H1 (cell line): ENCODE data around the gene MPEG1. TPM values are rescaled to one million over a fixed set of nuclear protein-coding genes. Genes with fewer than 3 reads are reported as not detected.

Experiments
- CTCF ChIA-PET: fragments of 300-600 bp; sonication (Branson Sonifier 250); formaldehyde crosslinking; loops from one replicate; lab custom pipeline; 2021; ENCODE audit not compliant: partially characterized antibody; lab: Charles Lee
- POLR2A ChIA-PET: fragments of 300-600 bp; sonication (Branson Sonifier 250); formaldehyde crosslinking; loops from one replicate; lab custom pipeline; 2021; ENCODE audit warnings: inconsistent platforms; ENCODE audit not compliant: partially characterized antibody; lab: Charles Lee
- DNase-seq, 2 experiments: peaks; one replicate each; pipeline versions ENCODE4 v3.0.0 to v3.0.0-alpha.2; 2010 to 2022; ENCODE audit warnings: low spot score in 2 of 2, low read depth in 1 of 2, mixed read lengths in 1 of 2
- FAIRE-seq: peaks from 2 replicates; lab custom pipeline; 2011; peaks lifted over from hg19 to GRCh38; lab: Jason Lieb, UNC
- H2AFZ ChIP-seq: 2 replicates; pipeline ENCODE4 v1.8.1; 2012; ENCODE audit warnings: low read length, inconsistent platforms
- H2AK5ac ChIP-seq: 2 replicates; pipeline ENCODE4 v1.6.1; 2013; ENCODE audit warnings: low read depth, low read length
- H2BK120ac ChIP-seq: replicated peaks from 2 replicates; pipeline ENCODE3; 2013; ENCODE audit warnings: low read depth, low read length, inconsistent platforms
- H2BK12ac ChIP-seq: 2 replicates; pipeline ENCODE4 v1.6.1; 2013; ENCODE audit warnings: low read depth, low read length
- H2BK15ac ChIP-seq: 2 replicates; pipeline ENCODE4 v1.6.1; 2013; ENCODE audit warnings: low read length
- H2BK20ac ChIP-seq: 2 replicates; pipeline ENCODE4 v1.6.1; 2013; ENCODE audit warnings: low read length
- H2BK5ac ChIP-seq: 2 replicates; pipeline ENCODE4 v1.6.1; 2013; ENCODE audit warnings: low read depth, low read length
- H3K14ac ChIP-seq: 2 replicates; pipeline ENCODE4 v1.6.1; 2013; ENCODE audit warnings: inconsistent platforms; ENCODE audit not compliant: insufficient read length
- H3K18ac ChIP-seq: 2 replicates; pipeline ENCODE4 v1.6.1; 2013; ENCODE audit warnings: low read length; ENCODE audit errors: extremely low read depth
- H3K23ac ChIP-seq: 2 replicates; pipeline ENCODE4 v1.6.1; 2013; ENCODE audit warnings: inconsistent platforms; ENCODE audit not compliant: insufficient read length
- H3K23me2 ChIP-seq: 2 replicates; pipeline ENCODE4 v1.6.1; 2013; ENCODE audit warnings: low read depth, low read length
- H3K27ac ChIP-seq: 2 replicates; pipeline ENCODE4 v1.6.1; 2011; ENCODE audit warnings: low read depth, low read length, inconsistent platforms
- H3K27me3 ChIP-seq, 4 experiments: replicated peaks in 1 of 4; 1 replicate in 1 of 4; 2 replicates in 3 of 4; pipeline versions ENCODE4 v1.6.1 to v1.8.1; 2011 to 2013; ENCODE audit warnings: low read length in 3 of 4, mild to moderate bottlenecking in 3 of 4, inconsistent platforms in 2 of 4, mixed read lengths in 2 of 4, moderate library complexity in 1 of 4; ENCODE audit not compliant: control insufficient read depth in 3 of 4, insufficient read depth in 3 of 4; ENCODE audit errors: extremely low read depth in 1 of 4
- H3K36me3 ChIP-seq, 4 experiments: 2 replicates each; pipeline versions ENCODE4 v1.6.1 to v1.8.1; 2011 to 2013; ENCODE audit warnings: mild to moderate bottlenecking in 4 of 4, low read length in 3 of 4, moderate library complexity in 2 of 4, control low read depth in 1 of 4, inconsistent platforms in 1 of 4; ENCODE audit not compliant: insufficient read depth in 4 of 4, control insufficient read depth in 2 of 4
- H3K4ac ChIP-seq: replicated peaks from 2 replicates; pipeline ENCODE3; 2013; ENCODE audit warnings: low read length, low read depth, mixed read lengths, inconsistent platforms; ENCODE audit not compliant: insufficient read length
- H3K4me1 ChIP-seq, 4 experiments: replicated peaks in 1 of 4; 1 replicate in 1 of 4; 2 replicates in 3 of 4; pipeline versions ENCODE4 v1.6.1 to v1.8.1; 2011 to 2013; ENCODE audit warnings: low read length in 3 of 4, inconsistent platforms in 2 of 4, mixed read lengths in 1 of 4; ENCODE audit not compliant: insufficient read depth in 4 of 4, control insufficient read depth in 3 of 4
- H3K4me2 ChIP-seq, 2 experiments: 2 replicates each; pipeline versions ENCODE4 v1.6.1 to v1.8.1; 2011 to 2013; ENCODE audit warnings: low read depth in 2 of 2, low read length in 2 of 2, control low read depth in 1 of 2, inconsistent platforms in 1 of 2, mild to moderate bottlenecking in 1 of 2; ENCODE audit not compliant: insufficient read depth in 1 of 2
- H3K4me3 ChIP-seq, 4 experiments: fragments of 200-600, 300-600 bp in 1 of 4; sonication (generic), shearing (Covaris generic), sonication (Bioruptor Twin) in 1 of 4; 2 replicates each; pipeline versions ENCODE4 v1.5.1 to v1.8.1; 2011 to 2016; ENCODE audit warnings: low read length in 4 of 4, low read depth in 3 of 4, control low read depth in 2 of 4, inconsistent platforms in 2 of 4, mild to moderate bottlenecking in 2 of 4, mixed read lengths in 1 of 4, moderate library complexity in 1 of 4; ENCODE audit not compliant: insufficient read depth in 2 of 4; ENCODE audit errors: extremely low read depth in 1 of 4
- H3K56ac ChIP-seq: replicated peaks from 2 replicates; pipeline ENCODE3; 2013; ENCODE audit warnings: low read depth, mild to moderate bottlenecking, mixed read lengths, low read length, inconsistent platforms; ENCODE audit not compliant: insufficient read length
- H3K79me1 ChIP-seq: 2 replicates; pipeline ENCODE4 v1.6.1; 2013; ENCODE audit warnings: low read depth, low read length, control low read depth
- H3K79me2 ChIP-seq, 2 experiments: 2 replicates each; pipeline versions ENCODE4 v1.6.1 to v1.8.1; 2012 to 2013; ENCODE audit warnings: low read length in 2 of 2, mild to moderate bottlenecking in 2 of 2, inconsistent platforms in 1 of 2; ENCODE audit not compliant: insufficient read depth in 2 of 2, control insufficient read depth in 1 of 2
- H3K9ac ChIP-seq, 4 experiments: replicated peaks in 1 of 4; 1 replicate in 1 of 4; 2 replicates in 3 of 4; pipeline versions ENCODE4 v1.6.1 to v1.8.1; 2011 to 2013; ENCODE audit warnings: low read depth in 3 of 4, low read length in 3 of 4, control low read depth in 2 of 4, mild to moderate bottlenecking in 2 of 4, moderate library complexity in 2 of 4, inconsistent platforms in 1 of 4; ENCODE audit errors: extremely low read depth in 1 of 4
- H3K9me3 ChIP-seq, 2 experiments: 2 replicates each; pipeline versions ENCODE4 v1.6.1 to v1.8.1; 2012 to 2013; ENCODE audit warnings: mild to moderate bottlenecking in 2 of 2, moderate library complexity in 2 of 2, control low read depth in 1 of 2, inconsistent platforms in 1 of 2, low read depth in 1 of 2, low read length in 1 of 2, mixed read lengths in 1 of 2; ENCODE audit not compliant: insufficient read depth in 2 of 2
- H4K20me1 ChIP-seq, 2 experiments: replicated peaks in 1 of 2; 2 replicates each; pipeline versions ENCODE3 to v1.8.1; 2011 to 2013; ENCODE audit warnings: inconsistent platforms in 2 of 2, low read length in 2 of 2, mild to moderate bottlenecking in 1 of 2; ENCODE audit not compliant: insufficient read depth in 2 of 2, control insufficient read depth in 1 of 2
- H4K5ac ChIP-seq: 2 replicates; pipeline ENCODE4 v1.6.1; 2013; ENCODE audit warnings: low read length, low read depth, mixed read lengths, inconsistent platforms; ENCODE audit not compliant: insufficient read length
- H4K8ac ChIP-seq: 2 replicates; pipeline ENCODE4 v1.8.0; 2013; ENCODE audit warnings: mild to moderate bottlenecking, moderate library complexity, low read length, inconsistent platforms; ENCODE audit not compliant: insufficient read depth; ENCODE audit errors: extremely low read depth
- H4K91ac ChIP-seq: replicated peaks from 2 replicates; pipeline ENCODE3; 2013; ENCODE audit warnings: low read length, mixed read lengths, inconsistent platforms; ENCODE audit not compliant: insufficient read length
- ASH2L ChIP-seq: fragments of 200-600, 300-600 bp; sonication (generic); IDR thresholded peaks from one replicate; pipeline ENCODE4 v1.7.1; 2017; ENCODE audit warnings: low read length
- CBX5 ChIP-seq: fragments of 300-800, 300-1000 bp; sonication (generic); IDR thresholded peaks from 2 replicates; pipeline ENCODE4 v1.7.1; 2016; ENCODE audit warnings: antibody characterized with exemption, low read length, low read depth
- CHD1 ChIP-seq: IDR thresholded peaks from 2 replicates; pipeline ENCODE4 v1.6.1; 2012; ENCODE audit warnings: low read depth, low read length, improper control_type of control experiment
- EZH2 ChIP-seq: fragments of 200-600 bp; sonication (generic); IDR thresholded peaks from 2 replicates; pipeline ENCODE4 v1.7.1; 2012; ENCODE audit warnings: low read depth, mild to moderate bottlenecking, moderate library complexity, low read length, inconsistent platforms; ENCODE audit not compliant: severe bottlenecking
- HDAC6 ChIP-seq: IDR thresholded peaks from one replicate; pipeline ENCODE4 v1.7.1; 2012; ENCODE audit warnings: low read depth, mild to moderate bottlenecking, inconsistent platforms, low read length, moderate library complexity
- JUN ChIP-seq: IDR thresholded peaks from 2 replicates; pipeline ENCODE4 v1.6.1; 2011; ENCODE audit warnings: low read depth, mild to moderate bottlenecking, improper control_type of control experiment, low read length
- POLR2A ChIP-seq, 2 experiments: IDR thresholded peaks; 1 replicate in 1 of 2; 2 replicates in 1 of 2; pipeline ENCODE4 v1.6.1; 2011; ENCODE audit warnings: low read depth in 2 of 2, low read length in 2 of 2, mild to moderate bottlenecking in 2 of 2; ENCODE audit errors: control extremely low read depth in 1 of 2
- POU5F1 ChIP-seq: IDR thresholded peaks from 2 replicates; pipeline ENCODE4 v1.6.1; 2011; ENCODE audit warnings: low read depth, mild to moderate bottlenecking, low read length, moderate library complexity
- RFX5 ChIP-seq: IDR thresholded peaks from 2 replicates; pipeline ENCODE4 v1.6.1; 2011; ENCODE audit warnings: low read depth, low read length, improper control_type of control experiment, borderline replicate concordance
- RXRA ChIP-seq: IDR thresholded peaks from 2 replicates; pipeline ENCODE4 v1.6.1; 2011; ENCODE audit warnings: low read depth, mild to moderate bottlenecking, low read length, moderate library complexity; ENCODE audit not compliant: insufficient read depth
- SAP30 ChIP-seq: fragments of 300-600 bp; sonication (generic); IDR thresholded peaks from 2 replicates; pipeline ENCODE4 v1.7.1; 2012; ENCODE audit warnings: low read length, moderate library complexity, mild to moderate bottlenecking, inconsistent platforms; ENCODE audit not compliant: insufficient read depth, insufficient replicate concordance
- SIRT6 ChIP-seq: IDR thresholded peaks from one replicate; pipeline ENCODE4 v1.7.1; 2012; ENCODE audit warnings: low read length, inconsistent platforms
- SP1 ChIP-seq: IDR thresholded peaks from 2 replicates; pipeline ENCODE4 v1.6.1; 2011; ENCODE audit warnings: low read depth, low read length
- YY1 ChIP-seq: IDR thresholded peaks from 2 replicates; pipeline ENCODE4 v1.6.1; 2011; ENCODE audit warnings: low read depth, mild to moderate bottlenecking, low read length
- ZNF274 ChIP-seq: IDR thresholded peaks from 2 replicates; pipeline ENCODE4 v1.7.0; 2012; ENCODE audit warnings: low read length, borderline replicate concordance; ENCODE audit errors: extremely low read depth
- WGBS, 2 experiments: shearing (Covaris generic) in 1 of 2; methylation state at CpG; one replicate each; pipeline versions ENCODE4 v1.1.6 to v1.1.7; 2013 to 2015; ENCODE audit warnings: low lambda C conversion rate in 2 of 2, mixed read lengths in 2 of 2, inconsistent platforms in 1 of 2, low coverage in 1 of 2, missing lambda C conversion rate in 1 of 2; ENCODE audit not compliant: insufficient replicate concordance in 2 of 2, insufficient coverage in 1 of 2, insufficient read length in 1 of 2; ENCODE audit errors: extremely low coverage in 1 of 2, missing lambda C conversion rate in 1 of 2; 5-methylcytosine and 5-hydroxymethylcytosine counted together
- polyA plus RNA-seq, 7 experiments: library from polyadenylated mRNA; depleted of rRNA in 3 of 7; stranded (reverse) in 5 of 7; unstranded in 2 of 7; fragments of >200 nt in 5 of 7; fragments of 200-250 nt in 2 of 7; gene quantifications; 1 replicate in 5 of 7; 2 replicates in 1 of 7; 4 replicates in 1 of 7; pipeline versions ENCODE4 v1.2.1 to v1.2.3, GENCODE V29; 2011 to 2013; ENCODE audit warnings: missing spikeins in 2 of 7, mixed read lengths in 2 of 7
- total RNA-seq: library from RNA; stranded (reverse); fragmentation: NEBNext Ultra II Directional; extraction: Animal tissue kit (Norgen Biotek cat#: 25700); gene quantifications from 2 replicates; pipeline ENCODE4 v1.2.1, GENCODE V29; 2021

MPEG1 gene
- total and polyA plus RNA-seq, 2 of the 8 experiments (the other 6 are each of a cell fraction or from before 2014, with no cell fraction given), result not detected

DNA sequence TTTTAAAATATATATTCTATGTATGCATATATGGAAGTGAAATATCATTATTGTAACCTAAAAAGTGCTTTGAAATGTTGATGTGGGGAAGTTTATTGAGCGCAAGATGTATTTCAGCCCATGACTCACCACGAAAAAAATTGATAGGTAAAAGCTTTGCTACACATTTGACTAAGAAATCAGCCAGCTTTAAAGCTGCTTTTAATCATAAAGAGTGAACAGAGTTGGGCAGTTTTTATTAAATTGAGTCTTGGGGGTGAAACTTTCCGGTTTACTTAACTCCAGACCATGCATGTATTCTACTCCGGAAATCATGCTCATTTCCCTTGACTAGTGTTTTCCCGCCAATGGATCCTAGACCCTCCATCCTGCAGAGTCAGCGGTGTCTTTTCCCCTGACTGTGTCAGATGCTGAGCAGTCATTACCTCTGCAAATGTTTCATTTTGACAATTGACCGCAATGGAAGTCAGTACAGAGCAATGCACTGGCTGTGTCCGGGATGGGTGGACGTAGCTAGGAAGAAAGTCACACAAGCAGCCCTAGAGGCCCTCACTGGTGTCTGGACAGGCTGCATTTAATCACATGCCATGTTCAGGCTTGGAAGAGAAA, 47.2 kb upstream of the MPEG1 start:
- H2BK20ac ChIP-seq, result no peak overlapping the region
- no peak overlapping the region for H2BK12ac ChIP-seq
- no peaks in the 10 kb centered on the region for H4K20me1 ChIP-seq
- H3K18ac ChIP-seq, result no peak overlapping the region
- H3K79me1 ChIP-seq, result no peaks in the 10 kb centered on the region
- H2AK5ac ChIP-seq, result no peak overlapping the region
- H4K8ac ChIP-seq, result no peak overlapping the region
- no peak overlapping the region for H2BK5ac ChIP-seq
- H4K5ac ChIP-seq, result no peak overlapping the region
- no peak overlapping the region for H3K4me2 ChIP-seq
- 89% methylated on average over 9 of the region's 9 CpGs; no CpG with 5 or more reads in 1 of the 2 experiments for WGBS, 2 experiments
- no peak overlapping the region for H4K91ac ChIP-seq
- no peaks in the 10 kb centered on the region for H3K9me3 ChIP-seq
- H3K79me2 ChIP-seq, result no peaks in the 10 kb centered on the region
- no peak overlapping the region for H3K14ac ChIP-seq
- DNase-seq, result no peak
- peaks cover 0 to 2% (median 0%) of the 10 kb centered on the region in 4 experiments; a peak in 1 of 7 replicates for H3K4me1 ChIP-seq
- no peak overlapping the region for H2AFZ ChIP-seq
- no peak overlapping the region for H3K23ac ChIP-seq
- H3K23me2 ChIP-seq, result no peaks in the 10 kb centered on the region
- ChIA-PET POLR2A (no interaction called here), CTCF (interaction anchor here (1.0 to 8.4 kb wide), 4 partner anchors 27 to 171 kb away, joined by 3 to 74 read pairs (median 10); no protein-coding TSS in a partner anchor)
- H3K56ac ChIP-seq, result no peak overlapping the region
- H3K27me3 ChIP-seq, result no peaks in the 10 kb centered on the region
- no peak overlapping the region for H3K4ac ChIP-seq
- H2BK15ac ChIP-seq, result no peak overlapping the region
- H3K9ac ChIP-seq, result no peak overlapping the region; a peak in 1 of 7 replicates
- FAIRE-seq, result no peak
- no peak overlapping the region for H2BK120ac ChIP-seq
- no peak overlapping the region for H3K4me3 ChIP-seq
- no peak overlapping the region for H3K27ac ChIP-seq
- H3K36me3 ChIP-seq, result no peaks in the 10 kb centered on the region
- TF ChIP-seq SIRT6, result no peak
- no peak for TF ChIP-seq SP1
- no peak for TF ChIP-seq POLR2A (IDR thresholded peaks at IDR 0.05; ENCODE audit: control extremely low read depth in 1 of 2, low read depth in 2 of 2, low read length in 2 of 2)
- no peak for TF ChIP-seq RFX5
- TF ChIP-seq RXRA, result no peak
- no peak for TF ChIP-seq JUN
- no peak for TF ChIP-seq HDAC6
- TF ChIP-seq POU5F1, result no peak
- TF ChIP-seq YY1, result no peak
- no peak for TF ChIP-seq ZNF274
- TF ChIP-seq SAP30, result no peak
- TF ChIP-seq ASH2L, result no peak
- TF ChIP-seq CHD1, result no peak
- TF ChIP-seq CBX5, result no peak
- no peak for TF ChIP-seq EZH2
